Measurements from ENCODE around the gene HEPHL1. TPM values are rescaled to one million over a fixed set of nuclear protein-coding genes. Genes with fewer than 3 reads are reported as not detected.
"Not testable (repeated sequence)": the region's sequence is repeated elsewhere in the genome, so short reads cannot be mapped to it uniquely, and the experiment has no call there.

The HEPHL1 gene
- total RNA-seq, 2 donors from 2014 or later = 0.09 to 0.17 TPM

GRCh38 chr11:94111660-94112059 is 90.5 kb downstream of the HEPHL1 start:
- H3K27me3 ChIP-seq (replicated peaks; ENCODE audit: insufficient read depth) = no peaks in the 10 kb centered on the region
- DNase-seq (ENCODE audit: low spot score) = no peak
- no peaks in the 10 kb centered on the region for H3K9me3 ChIP-seq
- no peak overlapping the region for H3K27ac ChIP-seq
- H3K36me3 ChIP-seq = no peaks in the 10 kb centered on the region
- 35% methylated on average over 3 of the region's 3 CpGs for WGBS
- TF ChIP-seq POLR2A (IDR thresholded peaks at IDR 0.05) (no peak), POLR2AphosphoS5 (IDR thresholded peaks at IDR 0.05) (no peak), CTCF (IDR thresholded peaks at IDR 0.05) (no peak)
- no peak overlapping the region for H3K4me3 ChIP-seq
- intact Hi-C loops (cut with DNase I) = no loop called here
- H3K4me1 ChIP-seq (replicated peaks) = no peaks in the 10 kb centered on the region

- H3K27ac ChIP-seq = no peak overlapping the region
- H3K9me3 ChIP-seq = no peaks in the 10 kb centered on the region
- DNase-seq (ENCODE audit: low spot score) = no peak
- 18% methylated on average over 1 of the region's 1 CpG for WGBS
- no peak overlapping the region for H3K4me3 ChIP-seq
- H3K36me3 ChIP-seq = no peaks in the 10 kb centered on the region
- no peaks in the 10 kb centered on the region for H3K27me3 ChIP-seq (replicated peaks; ENCODE audit: insufficient read depth)
- TF ChIP-seq POLR2A (IDR thresholded peaks at IDR 0.05) (no peak), POLR2AphosphoS5 (IDR thresholded peaks at IDR 0.05) (no peak), CTCF (IDR thresholded peaks at IDR 0.05) (no peak)
- no peaks in the 10 kb centered on the region for H3K4me1 ChIP-seq (replicated peaks)
- intact Hi-C loops (cut with DNase I) = no loop called here
These were observed 91.2 kb downstream of the HEPHL1 start for GRCh38 chr11:94112206-94112953.

- WGBS = 90% methylated on average over 1 of the region's 1 CpG
- no peak for TF ChIP-seq POLR2A (IDR thresholded peaks at IDR 0.05)
- TF ChIP-seq POLR2AphosphoS5 (IDR thresholded peaks at IDR 0.05) = no peak
- no peak for TF ChIP-seq CTCF (IDR thresholded peaks at IDR 0.05)
- no peak overlapping the region for H3K27ac ChIP-seq
These were observed 96.0 kb downstream of the HEPHL1 start for GRCh38 chr11:94117197-94117574.

GRCh38 chr11:94117871-94118270 is 96.7 kb downstream of the HEPHL1 start:
- no peaks in the 10 kb centered on the region for H3K9me3 ChIP-seq
- TF ChIP-seq CTCF (IDR thresholded peaks at IDR 0.05) = no peak
- TF ChIP-seq POLR2A (IDR thresholded peaks at IDR 0.05) = no peak
- TF ChIP-seq POLR2AphosphoS5 (IDR thresholded peaks at IDR 0.05) = no peak
- intact Hi-C loops (cut with DNase I) = no loop called here
- H3K27me3 ChIP-seq (replicated peaks; ENCODE audit: insufficient read depth) = no peaks in the 10 kb centered on the region
- no peak for DNase-seq (ENCODE audit: low spot score)
- no peak overlapping the region for H3K27ac ChIP-seq
- no peaks in the 10 kb centered on the region for H3K4me1 ChIP-seq (replicated peaks)
- no peak overlapping the region for H3K4me3 ChIP-seq
- H3K36me3 ChIP-seq = no peaks in the 10 kb centered on the region

More at GRCh38 chr11:94117197-94117574, 96.0 kb downstream of the HEPHL1 start:
- no peak for DNase-seq (ENCODE audit: low spot score)
- Histone ChIP-seq H3K4me1 (replicated peaks) (no peaks in the 10 kb centered on the region), H3K4me3 (no peak overlapping the region), H3K27me3 (replicated peaks; ENCODE audit: insufficient read depth) (no peaks in the 10 kb centered on the region), H3K9me3 (no peaks in the 10 kb centered on the region), H3K36me3 (no peaks in the 10 kb centered on the region)
- intact Hi-C loops (cut with DNase I) = no loop called here

- 91% methylated on average over 6 of the region's 6 CpGs for WGBS
- H3K27me3 ChIP-seq (replicated peaks; ENCODE audit: insufficient read depth) = not testable (repeated sequence)
These were observed 98.5 kb downstream of the HEPHL1 start for GRCh38 chr11:94119676-94120075.

GRCh38 chr11:94120516-94120915 is 99.4 kb downstream of the HEPHL1 start:
- H3K4me1 ChIP-seq (replicated peaks); H3K27ac ChIP-seq; intact Hi-C loops (cut with DNase I); H3K9me3 ChIP-seq; H3K27me3 ChIP-seq (replicated peaks; ENCODE audit: insufficient read depth); H3K36me3 ChIP-seq; H3K4me3 ChIP-seq; DNase-seq (ENCODE audit: low spot score): not testable (repeated sequence)
- WGBS = 90% methylated on average over 2 of the region's 2 CpGs

More at GRCh38 chr11:94119676-94120075, 98.5 kb downstream of the HEPHL1 start:
- H3K4me1 ChIP-seq (replicated peaks); H3K36me3 ChIP-seq; H3K4me3 ChIP-seq; H3K9me3 ChIP-seq; intact Hi-C loops (cut with DNase I); DNase-seq (ENCODE audit: low spot score); H3K27ac ChIP-seq: not testable (repeated sequence)
